Gastrocnemius medialis (tissue), 4 donors: Measurements from ENCODE around the gene NRCAM.

Experiments used
- CTCF ChIP-seq, 5 experiments: fragments of 450-650 bp in 3 of 5; fragments of 200-600 bp in 2 of 5; sonication (generic) in 2 of 5; IDR thresholded peaks in 4 of 5; conservative IDR thresholded peaks in 1 of 5; 1 replicate in 4 of 5; 2 replicates in 1 of 5; pipeline ENCODE4 v1.5.1; 2016 to 2019; ENCODE audit warnings: antibody characterized with exemption in 5 of 5, mild to moderate bottlenecking in 3 of 5, moderate library complexity in 3 of 5
- POLR2A ChIP-seq, 2 donors: fragments of 450-650 bp; IDR thresholded peaks; one replicate each; pipeline ENCODE4 v1.6.1; 2017; ENCODE audit warnings: antibody characterized with exemption in 2 of 2, mild to moderate bottlenecking in 2 of 2, moderate library complexity in 2 of 2

GRCh38 chr7:108454674-108455550 is 1.3 kb downstream of the NRCAM start:
- TF ChIP-seq CTCF (IDR thresholded peaks at IDR 0.05 in 4 of 5, conservative IDR thresholded peaks at IDR 0.05 in 1 of 5) (no peak), POLR2A (IDR thresholded peaks at IDR 0.05) (no peak)
